ENCODE measurements around the gene SGMS1.
"Not testable (repeated sequence)": the region's sequence is repeated elsewhere in the genome, so short reads cannot be mapped to it uniquely, and the experiment has no call there.

SGMS1 gene

DNA sequence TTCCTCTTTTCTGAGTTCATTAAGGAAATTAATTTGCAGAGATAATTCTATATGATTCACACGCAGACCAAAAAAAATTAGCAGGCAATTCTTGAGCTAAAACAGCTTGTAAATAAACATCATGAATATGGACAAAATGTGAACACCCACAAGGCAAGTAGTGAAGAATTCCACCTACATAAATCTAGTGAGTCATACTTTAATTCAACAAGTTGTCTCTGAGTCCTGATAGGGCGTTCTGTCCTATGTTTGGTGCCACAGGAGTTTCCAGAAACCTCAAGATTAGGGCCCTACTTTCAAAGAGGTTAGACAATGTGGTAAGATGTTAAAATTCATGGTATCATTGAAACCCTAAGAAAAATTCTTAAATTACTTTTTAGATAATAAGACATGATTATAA, 122.3 kb downstream of the SGMS1 start:
- no peak for DNase-seq

GRCh38 chr10:50498465-50498864, 125.3 kb downstream of the SGMS1 start:
- DNase-seq, result no peak

DNA sequence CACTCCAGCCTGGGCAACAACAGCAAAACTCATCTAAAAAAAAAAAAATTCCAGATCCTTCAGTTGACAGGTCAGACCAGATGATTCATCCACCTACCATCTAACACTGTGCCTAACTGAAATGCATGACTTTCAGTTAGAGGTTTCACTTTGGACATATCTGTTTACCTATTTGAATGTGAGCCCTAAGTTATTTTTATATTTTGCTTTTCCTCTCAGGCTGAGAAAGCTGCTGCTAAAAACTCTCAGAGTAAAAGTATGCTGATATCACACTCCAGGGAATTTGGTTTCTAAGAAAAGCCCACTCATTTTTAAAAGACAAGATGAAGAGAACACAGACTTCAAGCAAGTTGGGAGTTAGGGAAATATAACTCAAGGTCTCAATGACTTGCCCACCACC, 126.0 kb downstream of the SGMS1 start:
- DNase-seq, result no peak

- DNase-seq, result no peak
These were observed 127.5 kb downstream of the SGMS1 start for GRCh38 chr10:50496228-50496627.

DNA sequence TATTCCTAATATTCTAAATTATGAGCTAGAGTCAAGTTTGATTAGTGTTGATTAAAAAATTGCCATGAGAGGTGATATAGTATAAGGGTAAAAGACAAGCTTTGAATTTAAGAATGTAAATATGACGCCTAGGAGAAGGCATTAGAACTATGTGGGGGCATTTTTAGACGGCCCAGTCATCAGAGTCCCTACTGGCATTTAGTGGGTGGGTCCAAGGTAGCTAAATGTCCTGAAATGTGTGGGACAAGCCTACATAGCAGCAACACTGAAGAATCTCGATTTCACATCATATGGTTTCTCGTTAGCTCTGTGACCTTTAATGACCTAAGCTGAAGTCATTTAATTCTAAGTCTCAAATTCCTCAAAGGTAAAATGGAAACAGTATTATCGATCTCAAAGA, 133.5 kb downstream of the SGMS1 start:
- DNase-seq, result no peak

DNA sequence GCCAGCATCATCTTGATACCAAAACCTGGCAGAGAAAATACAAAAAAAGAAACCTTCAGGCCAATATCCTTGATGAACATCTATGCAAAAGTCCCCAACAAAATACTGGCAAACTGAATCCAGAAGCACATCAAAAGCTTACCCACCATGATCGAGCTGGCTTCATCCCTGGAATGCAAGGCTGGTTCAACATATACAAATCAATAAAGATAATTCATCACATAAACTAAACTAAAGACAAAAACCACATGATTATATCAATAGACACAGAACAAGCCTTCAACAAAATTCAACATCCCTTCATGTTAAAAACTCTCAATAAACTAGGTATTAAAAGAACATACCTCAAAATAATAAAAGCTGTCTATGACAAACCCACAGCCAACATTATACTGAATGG, 139.2 kb downstream of the SGMS1 start:
- DNase-seq, result not testable (repeated sequence)

DNA sequence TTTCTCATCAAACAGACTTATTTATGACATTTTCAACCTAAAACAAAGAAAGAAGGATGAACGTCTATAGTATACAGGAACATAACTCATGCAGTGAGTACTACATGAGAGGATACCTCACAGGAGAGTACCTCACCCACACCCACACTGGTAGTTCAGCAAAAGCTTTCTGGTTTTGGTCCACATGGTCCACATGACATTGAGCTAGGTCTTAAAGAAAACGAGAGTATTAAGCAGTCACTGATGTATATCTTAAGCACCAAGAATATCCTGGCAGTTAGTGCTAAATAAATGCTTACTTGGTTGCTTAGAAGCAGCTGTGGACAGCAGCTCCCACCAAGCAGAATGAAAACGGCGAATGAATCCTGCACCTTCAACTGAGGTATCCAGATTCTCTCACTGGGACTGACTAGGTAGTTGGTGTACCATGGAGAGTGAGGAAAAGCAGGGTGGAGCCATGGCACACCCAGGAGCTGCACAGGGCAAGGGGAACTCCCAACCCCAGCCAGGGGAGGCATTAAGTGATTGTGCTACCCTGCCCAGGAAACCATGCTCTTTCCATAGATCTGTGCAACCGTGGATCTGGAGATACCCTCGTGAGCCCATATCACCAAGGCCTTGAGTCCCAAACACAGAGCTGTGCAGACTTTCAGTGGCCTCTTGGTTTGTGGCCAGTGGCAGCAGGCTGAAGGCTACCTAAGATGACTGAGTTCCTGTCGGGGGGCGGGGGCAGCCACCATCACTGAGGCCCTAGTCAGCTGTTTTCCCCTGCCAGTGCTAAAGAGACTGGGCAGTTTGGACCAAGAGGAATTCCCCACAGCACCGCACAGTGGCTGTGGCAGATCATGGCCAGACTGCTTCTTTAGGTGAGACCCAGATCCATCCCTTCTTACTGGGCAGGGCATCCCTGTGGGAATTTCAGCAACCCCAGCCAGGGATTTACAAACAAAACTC, 143.4 kb downstream of the SGMS1 start:
- DNase-seq, result no peak

DNA sequence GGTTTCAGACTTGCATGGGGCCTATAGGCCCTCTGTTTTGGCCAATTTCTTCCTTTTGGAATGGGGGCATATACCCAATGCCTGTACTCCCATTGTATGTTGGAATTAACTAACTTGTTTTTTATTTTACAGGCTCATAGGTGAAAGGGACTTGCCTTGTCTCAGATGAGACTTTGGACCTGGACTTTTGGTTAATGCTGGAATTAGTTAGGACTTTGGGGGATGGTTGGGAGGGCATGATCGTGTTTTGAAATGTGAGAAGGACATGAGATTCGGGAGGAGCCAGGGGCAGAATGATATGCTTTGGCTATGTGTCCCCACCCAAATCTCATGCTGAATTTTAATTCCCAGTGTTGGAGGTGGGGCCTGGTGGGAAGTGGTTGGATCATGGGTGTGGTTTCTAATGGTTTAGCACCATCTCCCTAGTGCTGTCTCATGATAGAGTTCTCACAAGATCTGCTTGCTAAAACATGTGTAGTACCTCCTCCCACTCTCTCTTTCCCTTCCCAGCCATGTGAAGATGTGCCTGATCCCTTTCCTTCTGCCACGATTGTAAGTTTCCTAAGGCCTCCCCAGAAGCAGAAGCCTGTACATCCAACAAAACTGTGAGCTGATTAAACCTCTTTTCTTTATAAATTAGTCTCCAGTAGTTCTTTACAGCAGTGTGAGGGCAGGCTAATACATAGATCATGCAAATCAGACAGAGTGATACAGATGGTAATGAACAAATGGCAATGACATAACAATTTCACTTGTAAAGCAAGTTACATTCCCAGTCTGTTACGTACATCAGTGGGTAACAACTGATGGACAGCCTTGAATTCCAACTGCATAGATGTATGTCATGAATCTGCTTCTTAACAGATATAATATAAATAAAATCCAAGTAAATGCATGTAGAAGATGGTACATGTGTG, 146.2 kb downstream of the SGMS1 start:
- DNase-seq, result no peak

- no peak for DNase-seq
These were observed 150.0 kb downstream of the SGMS1 start for GRCh38 chr10:50473756-50474155.

DNA sequence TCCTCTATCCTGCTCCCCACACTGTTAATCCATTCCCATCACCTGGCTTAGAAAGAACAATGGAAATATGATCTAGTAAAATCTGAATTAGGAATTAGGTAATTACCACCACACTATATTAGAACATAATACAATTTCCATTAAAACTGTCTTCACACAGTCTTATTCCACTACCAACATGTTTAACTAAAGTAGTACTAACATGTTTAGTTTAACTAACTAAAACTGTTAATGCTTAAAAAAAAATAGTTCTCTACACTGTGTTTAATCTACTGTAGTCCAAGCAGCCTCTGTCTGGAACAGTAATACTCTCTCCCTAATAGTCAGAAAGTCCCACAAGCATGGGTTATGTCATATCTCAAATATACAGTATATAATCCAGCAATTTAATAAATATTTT, 150.8 kb downstream of the SGMS1 start:
- DNase-seq, result no peak

GRCh38 chr10:50471583-50471975, 152.2 kb downstream of the SGMS1 start:
- DNase-seq, result no peak

DNA sequence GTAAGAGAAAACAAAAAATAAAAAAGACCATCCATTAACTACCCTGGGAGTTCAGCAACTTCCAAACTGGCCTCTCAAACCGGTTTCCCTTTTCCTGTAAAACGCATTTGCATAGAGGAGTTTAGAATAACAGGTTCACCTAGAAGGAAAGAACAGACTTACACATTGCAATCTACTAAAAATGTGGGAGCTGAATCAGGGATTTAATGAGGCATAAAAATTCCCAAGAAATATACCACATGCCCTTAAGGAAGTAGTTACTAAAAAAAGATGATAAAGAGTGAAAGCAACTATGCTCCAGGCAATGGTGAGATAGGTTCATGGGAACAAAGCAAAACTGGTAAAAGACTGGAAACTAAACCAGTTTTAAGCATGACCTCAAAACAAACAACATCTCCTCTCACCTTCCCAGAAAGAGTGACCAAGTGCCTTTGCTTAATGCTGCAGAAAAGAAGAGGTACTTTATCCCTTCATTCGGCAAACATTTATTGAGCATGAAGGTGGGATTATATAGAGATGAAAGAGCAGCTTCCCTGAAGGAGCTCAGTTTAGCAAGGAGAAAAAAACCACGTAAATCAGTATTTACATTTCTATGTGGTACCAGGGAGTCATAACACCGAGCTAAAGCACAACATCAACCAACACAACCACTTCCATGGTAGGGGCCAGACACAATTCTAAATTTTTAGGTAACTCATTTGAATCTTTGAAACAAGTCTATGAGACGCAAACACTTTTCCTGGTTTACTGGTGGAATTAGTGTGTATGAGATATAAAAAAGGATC, 152.8 kb downstream of the SGMS1 start:
- DNase-seq, result peak; percentile 18

DNA sequence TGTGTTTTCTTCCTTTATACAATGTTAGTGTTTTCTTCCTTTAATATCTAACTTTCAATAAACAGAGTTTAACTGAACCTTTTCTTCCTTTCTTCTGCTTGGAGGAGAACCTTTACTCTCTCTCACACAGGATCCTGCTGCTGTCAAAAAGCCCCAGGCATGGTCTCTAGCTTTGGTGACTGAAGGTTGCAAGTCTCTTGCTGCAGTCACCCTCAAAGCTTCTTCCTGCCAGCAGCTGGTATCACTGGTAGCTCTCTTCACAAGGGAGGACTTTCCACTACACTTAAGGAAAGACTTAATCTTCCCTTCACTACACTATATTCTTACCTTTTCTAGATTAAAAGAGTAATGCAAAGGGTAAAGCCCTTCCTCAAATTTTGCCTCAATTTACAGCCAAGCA, 153.4 kb downstream of the SGMS1 start:
- DNase-seq, result no peak

GRCh38 chr10:50469778-50470193, 154.0 kb downstream of the SGMS1 start:
- no peak for DNase-seq

DNA sequence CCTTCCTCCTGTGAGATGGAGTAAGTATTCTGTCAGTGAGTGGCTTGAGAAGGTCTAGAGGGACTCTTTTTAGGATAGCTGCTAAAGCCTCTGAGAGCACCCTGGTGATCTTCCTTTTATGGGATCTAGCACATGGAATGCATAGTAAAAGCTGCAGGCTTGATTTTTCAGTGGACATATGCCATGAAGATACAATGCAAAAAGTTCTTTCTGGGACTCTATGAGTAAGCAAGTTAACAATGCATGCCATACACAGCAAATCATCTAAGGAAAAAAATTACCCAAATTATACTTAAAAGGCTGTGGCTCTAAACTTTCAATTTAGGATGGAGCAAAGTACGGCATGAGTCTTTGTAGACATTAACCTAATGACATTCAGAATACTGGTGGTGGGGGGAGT, 154.5 kb downstream of the SGMS1 start:
- DNase-seq, result no peak

GRCh38 chr10:50467209-50467608, 156.5 kb downstream of the SGMS1 start:
- DNase-seq, result no peak

GRCh38 chr10:50464004-50464409, 159.7 kb downstream of the SGMS1 start:
- no peak for DNase-seq

- no peak for DNase-seq
These were observed 161.9 kb downstream of the SGMS1 start for GRCh38 chr10:50461834-50462233.

DNA sequence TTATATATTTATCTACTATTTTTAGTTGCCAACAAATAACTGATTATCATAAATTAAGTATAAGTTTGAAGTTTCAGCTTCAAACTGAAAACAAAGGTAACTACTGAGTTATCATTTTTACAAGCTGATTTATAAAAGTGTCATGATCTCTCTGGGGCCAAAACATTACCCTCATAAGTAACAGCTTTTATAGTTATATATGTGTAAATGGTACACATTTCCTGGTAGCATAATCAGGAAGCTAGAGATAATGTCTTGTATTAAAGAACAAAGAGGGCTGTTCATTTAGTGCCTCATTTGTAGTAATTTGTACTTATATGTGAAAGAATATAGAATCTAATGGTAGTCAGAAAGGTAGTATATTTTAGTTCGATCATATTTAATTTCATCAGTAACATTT, 162.6 kb downstream of the SGMS1 start:
- no peak for DNase-seq

DNA sequence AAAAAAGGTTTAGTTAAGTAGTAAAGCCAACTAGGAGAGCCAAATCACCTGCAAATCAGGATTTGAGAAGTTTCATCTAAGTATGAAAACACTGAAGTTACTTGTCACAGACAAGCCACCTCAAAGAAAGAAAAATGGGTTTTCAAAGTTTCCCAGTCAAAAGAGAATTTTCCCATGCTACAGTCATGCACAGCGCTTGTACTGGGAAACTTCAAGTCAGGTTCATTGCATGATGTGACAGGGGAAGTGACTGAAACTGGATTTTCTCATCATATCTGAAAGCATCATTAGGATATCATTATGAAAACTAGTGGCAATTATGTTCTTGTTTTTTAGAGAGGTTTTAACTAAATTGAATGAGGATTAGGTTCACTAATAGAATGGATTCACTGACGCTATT, 167.0 kb downstream of the SGMS1 start:
- DNase-seq, result no peak

DNA sequence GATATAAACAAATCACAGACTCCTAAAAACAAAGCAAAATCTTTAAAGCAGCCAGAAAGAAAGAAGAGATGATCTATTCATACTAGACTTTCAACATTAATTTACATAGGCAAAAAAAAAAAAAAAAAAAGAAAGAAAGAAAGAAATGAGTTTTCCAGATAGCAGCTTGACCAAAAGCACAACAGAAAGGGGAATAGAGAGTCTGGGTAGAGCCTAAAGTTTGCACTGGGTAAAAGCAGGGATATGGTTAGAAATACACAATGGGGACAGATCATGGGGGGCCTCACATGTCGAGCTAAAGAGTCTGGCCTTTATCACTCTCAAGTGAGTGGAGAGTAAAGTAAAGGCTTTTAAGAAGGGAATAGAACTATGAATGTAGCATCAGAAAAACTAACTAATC, 169.8 kb downstream of the SGMS1 start:
- DNase-seq, result no peak

GRCh38 chr10:50452603-50453002, 171.2 kb downstream of the SGMS1 start:
- DNase-seq, result no peak

GRCh38 chr10:50447691-50448090, 176.1 kb downstream of the SGMS1 start:
- no peak for DNase-seq

All from eye (tissue), 1 donor.